Measurements from ENCODE around the gene TGFBR3L.
"Not testable (repeated sequence)": the region's sequence is repeated elsewhere in the genome, so short reads cannot be mapped to it uniquely, and the experiment has no call there.

The TGFBR3L gene

GRCh38 chr19:7883105-7883504 lies 31.5 kb upstream of the TGFBR3L start:
- Histone ChIP-seq H3K36me3 (ENCODE audit: control insufficient read depth, insufficient read depth, low read length) (no peaks in the 10 kb centered on the region), H3K27ac (ENCODE audit: low read depth, low read length) (no peak overlapping the region), H3K4me3 (ENCODE audit: low read depth, low read length) (no peak overlapping the region)

DNA sequence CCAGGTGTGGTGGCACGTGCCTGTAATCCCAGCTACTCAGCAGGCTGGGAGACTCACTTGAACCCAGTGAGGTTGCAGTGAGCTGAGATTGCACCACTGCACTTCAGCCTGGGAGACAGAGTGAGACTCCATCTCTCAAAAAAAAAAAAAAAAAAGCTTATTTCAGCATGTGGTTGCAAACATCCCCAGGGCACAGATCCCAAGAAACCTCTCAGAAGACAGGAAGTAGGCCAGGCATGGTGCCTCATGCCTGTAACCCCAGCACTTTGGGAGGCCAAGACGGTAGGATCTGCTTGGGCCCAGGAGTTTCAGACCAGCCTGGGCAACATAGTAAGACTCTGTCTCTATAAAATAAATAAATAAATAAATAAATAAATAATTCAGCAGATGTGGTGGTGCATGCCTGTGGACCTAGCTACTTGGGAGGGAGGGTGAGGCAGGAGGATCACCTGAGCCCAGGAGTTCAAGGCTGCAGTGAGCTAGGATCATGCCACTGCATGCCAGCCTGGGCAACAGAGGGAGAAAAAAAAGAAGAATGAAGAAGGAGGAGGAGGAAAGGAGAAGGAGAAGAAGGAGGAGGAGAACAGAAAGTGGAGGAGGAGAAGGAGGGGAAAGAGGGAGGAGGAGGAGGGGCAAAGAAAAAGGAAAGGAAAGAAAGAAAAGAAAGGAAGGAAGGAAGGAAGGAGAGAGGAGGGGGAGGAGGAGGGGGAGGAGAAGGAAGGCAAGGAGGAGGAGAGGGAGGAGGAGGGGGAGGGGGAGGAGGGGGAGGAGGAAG lies 30.6 kb upstream of the TGFBR3L start:
- H3K27ac ChIP-seq (ENCODE audit: low read depth, low read length), result no peak overlapping the region
- no peak overlapping the region for H3K4me3 ChIP-seq (ENCODE audit: low read depth, low read length)

More at GRCh38 chr19:7883105-7883504, 31.5 kb upstream of the TGFBR3L start:
- no peaks in the 10 kb centered on the region; the same call in 1 of the 2 replicates for H3K9me3 ChIP-seq (ENCODE audit: control insufficient read depth, insufficient read depth, low read depth, low read length)
- H3K9ac ChIP-seq (ENCODE audit: low read length), result no peak overlapping the region
- no peaks in the 10 kb centered on the region for H3K4me1 ChIP-seq (ENCODE audit: control insufficient read depth, insufficient read depth, low read length)
- H3K27me3 ChIP-seq (ENCODE audit: control insufficient read depth, insufficient read depth, low read length), result no peaks in the 10 kb centered on the region

GRCh38 chr19:7885818-7886217 lies 28.8 kb upstream of the TGFBR3L start:
- H3K9ac ChIP-seq (ENCODE audit: low read length), result no peak overlapping the region
- H3K9me3 ChIP-seq (ENCODE audit: control insufficient read depth, insufficient read depth, low read depth, low read length), result no peaks in the 10 kb centered on the region; the same call in 1 of the 2 replicates
- no peak overlapping the region for H3K27ac ChIP-seq (ENCODE audit: low read depth, low read length)
- no peaks in the 10 kb centered on the region for H3K36me3 ChIP-seq (ENCODE audit: control insufficient read depth, insufficient read depth, low read length)
- no peaks in the 10 kb centered on the region; the same call in 1 of the 2 replicates for H3K4me1 ChIP-seq (ENCODE audit: control insufficient read depth, insufficient read depth, low read length)
- H3K27me3 ChIP-seq (ENCODE audit: control insufficient read depth, insufficient read depth, low read length), result no peaks in the 10 kb centered on the region
- no peak overlapping the region for H3K4me3 ChIP-seq (ENCODE audit: low read depth, low read length)

More for the DNA sequence above, 30.6 kb upstream of the TGFBR3L start:
- H3K4me1 ChIP-seq (ENCODE audit: control insufficient read depth, insufficient read depth, low read length), result no peaks in the 10 kb centered on the region; the same call in 1 of the 2 replicates
- no peaks in the 10 kb centered on the region; the same call in 1 of the 2 replicates for H3K9me3 ChIP-seq (ENCODE audit: control insufficient read depth, insufficient read depth, low read depth, low read length)
- H3K27me3 ChIP-seq (ENCODE audit: control insufficient read depth, insufficient read depth, low read length), result no peaks in the 10 kb centered on the region
- H3K9ac ChIP-seq (ENCODE audit: low read length), result no peak overlapping the region
- no peaks in the 10 kb centered on the region for H3K36me3 ChIP-seq (ENCODE audit: control insufficient read depth, insufficient read depth, low read length)

GRCh38 chr19:7887408-7888144 lies 27.1 kb upstream of the TGFBR3L start:
- Histone ChIP-seq H3K4me3 (ENCODE audit: low read depth, low read length) (peak overlapping the region; percentile 63), H3K4me1 (ENCODE audit: control insufficient read depth, insufficient read depth, low read length) (no peaks in the 10 kb centered on the region; the same call in 1 of the 2 replicates), H3K36me3 (ENCODE audit: control insufficient read depth, insufficient read depth, low read length) (no peaks in the 10 kb centered on the region), H3K27ac (ENCODE audit: low read depth, low read length) (no peak overlapping the region), H3K27me3 (ENCODE audit: control insufficient read depth, insufficient read depth, low read length) (no peaks in the 10 kb centered on the region), H3K9ac (ENCODE audit: low read length) (peak overlapping the region; percentile 12), H3K9me3 (ENCODE audit: control insufficient read depth, insufficient read depth, low read depth, low read length) (no peaks in the 10 kb centered on the region)

DNA sequence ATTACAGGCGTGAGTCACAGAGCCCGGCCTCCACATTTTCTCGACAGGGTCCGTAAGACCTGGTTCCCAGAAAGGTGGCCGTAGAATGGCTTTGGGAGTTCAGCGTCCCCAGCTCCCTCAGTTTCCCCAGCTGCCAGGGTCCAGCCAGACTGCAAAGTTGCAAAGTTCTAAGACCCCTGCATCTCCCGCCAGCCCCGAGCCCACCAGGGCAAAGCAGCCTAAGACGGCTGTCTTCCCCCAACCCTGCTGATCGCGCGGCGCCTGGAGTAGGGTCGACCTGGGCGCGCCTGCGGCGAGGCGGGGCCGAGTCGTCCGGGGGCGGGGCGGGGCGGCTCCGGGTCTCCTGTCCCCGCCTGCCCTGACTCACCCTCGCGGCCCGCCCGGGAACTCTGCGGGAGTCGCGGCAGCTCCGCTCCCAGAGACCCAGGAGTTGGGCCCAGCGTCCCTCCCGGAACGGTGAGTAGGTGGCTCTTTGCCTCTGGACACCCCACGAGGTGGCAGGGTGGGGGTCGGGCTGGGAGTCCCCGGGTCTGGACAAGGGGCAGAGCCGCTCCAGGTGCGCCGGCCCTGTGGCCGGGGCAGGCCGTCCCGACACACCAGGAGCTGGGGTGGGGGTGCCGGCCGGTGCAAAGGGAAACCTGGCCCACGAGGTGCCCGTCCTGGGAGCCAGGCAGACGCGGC lies 26.3 kb upstream of the TGFBR3L start, which contains the start of gene LRRC8E:
LRRC8E (plus strand) TSS at position 366 of the 681 bp plus-strand sequence. CDS start 7,094 bp downstream, outside the sequence.
- Histone ChIP-seq H3K9ac (ENCODE audit: low read length) (peak within 1 kb of the TSS; percentile 12), H3K9me3 (ENCODE audit: control insufficient read depth, insufficient read depth, low read depth, low read length) (no peaks in the 10 kb centered on the region), H3K4me3 (ENCODE audit: low read depth, low read length) (peak within 1 kb of the TSS; percentile 63)

GRCh38 chr19:7888826-7889217 lies 25.8 kb upstream of the TGFBR3L start:
- H3K4me3 ChIP-seq (ENCODE audit: low read depth, low read length), result peak overlapping the region; percentile 63
- H3K9ac ChIP-seq (ENCODE audit: low read length), result peak overlapping the region; percentile 12
- H3K27ac ChIP-seq (ENCODE audit: low read depth, low read length), result no peak overlapping the region
- no peaks in the 10 kb centered on the region for H3K9me3 ChIP-seq (ENCODE audit: control insufficient read depth, insufficient read depth, low read depth, low read length)
- no peaks in the 10 kb centered on the region for H3K36me3 ChIP-seq (ENCODE audit: control insufficient read depth, insufficient read depth, low read length)
- no peaks in the 10 kb centered on the region for H3K27me3 ChIP-seq (ENCODE audit: control insufficient read depth, insufficient read depth, low read length)
- no peaks in the 10 kb centered on the region; the same call in 1 of the 2 replicates for H3K4me1 ChIP-seq (ENCODE audit: control insufficient read depth, insufficient read depth, low read length)

More for the DNA sequence above, 26.3 kb upstream of the TGFBR3L start, which contains the start of gene LRRC8E:
- H3K27ac ChIP-seq (ENCODE audit: low read depth, low read length), result no peak within 1 kb of the TSS
- no peaks in the 10 kb centered on the region for H3K36me3 ChIP-seq (ENCODE audit: control insufficient read depth, insufficient read depth, low read length)
- H3K4me1 ChIP-seq (ENCODE audit: control insufficient read depth, insufficient read depth, low read length), result no peaks in the 10 kb centered on the region; the same call in 1 of the 2 replicates
- no peaks in the 10 kb centered on the region for H3K27me3 ChIP-seq (ENCODE audit: control insufficient read depth, insufficient read depth, low read length)

GRCh38 chr19:7893362-7894101 lies 21.1 kb upstream of the TGFBR3L start:
- H3K27ac ChIP-seq (ENCODE audit: low read depth, low read length); H3K9ac ChIP-seq (ENCODE audit: low read length); H3K4me1 ChIP-seq (ENCODE audit: control insufficient read depth, insufficient read depth, low read length); H3K9me3 ChIP-seq (ENCODE audit: control insufficient read depth, insufficient read depth, low read depth, low read length); H3K4me3 ChIP-seq (ENCODE audit: low read depth, low read length); H3K27me3 ChIP-seq (ENCODE audit: control insufficient read depth, insufficient read depth, low read length); H3K36me3 ChIP-seq (ENCODE audit: control insufficient read depth, insufficient read depth, low read length): not testable (repeated sequence)

DNA sequence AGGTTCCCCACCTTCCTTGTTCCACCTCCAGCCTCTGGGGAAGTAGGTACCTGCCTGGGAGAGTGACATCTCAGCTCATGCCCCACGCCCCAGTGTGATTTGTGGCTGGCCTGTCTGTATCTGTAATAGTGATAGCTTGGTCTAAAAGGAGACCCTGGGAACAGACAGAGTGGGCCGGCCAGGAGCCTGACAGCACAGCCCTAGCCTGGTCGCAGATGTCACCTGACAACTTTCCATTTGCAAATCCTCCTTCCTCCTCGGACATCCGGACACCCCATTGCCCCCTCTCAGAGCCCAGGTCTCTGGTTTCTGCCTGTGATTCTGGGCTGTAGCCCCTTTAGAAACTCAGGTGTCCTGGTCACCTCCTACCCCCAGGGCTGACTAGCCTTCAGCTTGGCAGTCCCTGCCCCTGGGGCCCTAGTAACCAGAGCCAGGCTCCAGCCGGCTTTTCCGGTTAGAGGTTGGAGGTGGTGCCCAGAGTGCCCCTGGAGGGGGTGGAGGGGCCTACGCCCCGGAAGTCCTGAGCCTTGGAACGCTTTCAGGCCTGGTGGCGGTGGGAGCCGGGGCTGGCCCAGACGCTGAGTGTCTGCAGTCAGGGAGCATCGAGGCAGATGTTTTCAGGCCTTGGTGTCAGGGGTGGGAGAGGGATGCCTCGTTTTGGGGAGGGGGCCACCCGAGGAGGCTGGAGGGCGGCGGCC lies 19.9 kb upstream of the TGFBR3L start:
- Histone ChIP-seq H3K27me3 (ENCODE audit: control insufficient read depth, insufficient read depth, low read length) (no peaks in the 10 kb centered on the region), H3K9me3 (ENCODE audit: control insufficient read depth, insufficient read depth, low read depth, low read length) (no peaks in the 10 kb centered on the region), H3K27ac (ENCODE audit: low read depth, low read length) (no peak overlapping the region), H3K4me1 (ENCODE audit: control insufficient read depth, insufficient read depth, low read length) (no peaks in the 10 kb centered on the region), H3K9ac (ENCODE audit: low read length) (no peak overlapping the region), H3K4me3 (ENCODE audit: low read depth, low read length) (no peak overlapping the region), H3K36me3 (ENCODE audit: control insufficient read depth, insufficient read depth, low read length) (peaks cover 8% of the 10 kb centered on the region)

- Histone ChIP-seq H3K4me1 (ENCODE audit: control insufficient read depth, insufficient read depth, low read length) (no peaks in the 10 kb centered on the region), H3K27ac (ENCODE audit: low read depth, low read length) (no peak overlapping the region), H3K9ac (ENCODE audit: low read length) (no peak overlapping the region)
Measured at GRCh38 chr19:7895565-7895964, 19.1 kb upstream of the TGFBR3L start.

GRCh38 chr19:7897292-7897691 lies 17.3 kb upstream of the TGFBR3L start:
- no peak overlapping the region for H3K4me3 ChIP-seq (ENCODE audit: low read depth, low read length)
- H3K27me3 ChIP-seq (ENCODE audit: control insufficient read depth, insufficient read depth, low read length), result no peaks in the 10 kb centered on the region
- H3K9ac ChIP-seq (ENCODE audit: low read length), result no peak overlapping the region
- H3K27ac ChIP-seq (ENCODE audit: low read depth, low read length), result no peak overlapping the region
- peaks cover 13% of the 10 kb centered on the region for H3K36me3 ChIP-seq (ENCODE audit: control insufficient read depth, insufficient read depth, low read length)
- H3K4me1 ChIP-seq (ENCODE audit: control insufficient read depth, insufficient read depth, low read length), result no peaks in the 10 kb centered on the region
- H3K9me3 ChIP-seq (ENCODE audit: control insufficient read depth, insufficient read depth, low read depth, low read length), result no peaks in the 10 kb centered on the region

More at GRCh38 chr19:7895565-7895964, 19.1 kb upstream of the TGFBR3L start:
- Histone ChIP-seq H3K36me3 (ENCODE audit: control insufficient read depth, insufficient read depth, low read length) (peaks cover 13% of the 10 kb centered on the region), H3K4me3 (ENCODE audit: low read depth, low read length) (no peak overlapping the region), H3K9me3 (ENCODE audit: control insufficient read depth, insufficient read depth, low read depth, low read length) (no peaks in the 10 kb centered on the region), H3K27me3 (ENCODE audit: control insufficient read depth, insufficient read depth, low read length) (no peaks in the 10 kb centered on the region)
